Measurements from ENCODE around the gene CERKL. TPM values are rescaled to one million over a fixed set of nuclear protein-coding genes. Genes with fewer than 3 reads are reported as not detected.

Gene CERKL
- total RNA-seq, 1 donor: under 0.01 TPM

DNA sequence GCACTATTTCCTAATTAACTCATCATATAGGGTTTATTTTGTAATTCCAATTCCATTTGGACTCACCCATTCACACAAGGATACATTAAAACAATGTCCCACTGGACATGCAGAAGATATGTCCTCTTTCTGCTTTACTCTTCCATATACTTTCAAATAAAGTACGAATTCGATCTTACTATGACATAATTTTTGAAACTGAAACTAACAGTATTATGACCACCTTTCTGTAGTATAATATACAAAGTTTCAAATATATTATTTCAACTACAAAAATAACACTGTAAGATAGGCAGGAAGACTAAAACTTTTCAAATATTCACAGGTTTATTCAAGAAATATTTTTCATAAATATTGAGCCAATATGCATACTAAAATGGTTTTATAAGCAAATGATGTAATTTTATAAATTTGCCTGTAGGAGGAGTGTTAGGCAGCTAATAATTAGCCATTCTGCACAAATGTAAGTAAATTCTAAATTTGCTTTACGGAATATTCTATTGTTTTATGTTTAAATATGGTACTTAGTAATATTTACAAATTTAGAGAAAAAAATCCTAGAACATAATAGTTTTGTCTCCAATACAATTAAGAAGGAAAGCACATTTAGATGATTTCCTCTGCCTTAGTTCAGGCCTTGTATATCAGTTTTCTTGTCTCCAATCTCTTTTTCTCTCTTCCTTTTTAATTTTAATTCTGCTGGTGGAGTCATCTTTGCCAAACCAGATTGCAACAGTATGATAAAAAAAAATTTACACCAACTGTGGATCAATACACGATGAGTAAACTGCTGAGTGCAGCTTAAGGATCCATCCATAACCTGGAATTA, 85.9 kb downstream of the CERKL start:
- peak; percentile 7 for DNase-seq (ENCODE audit: low read depth)
- TF ChIP-seq, protein P1, sequence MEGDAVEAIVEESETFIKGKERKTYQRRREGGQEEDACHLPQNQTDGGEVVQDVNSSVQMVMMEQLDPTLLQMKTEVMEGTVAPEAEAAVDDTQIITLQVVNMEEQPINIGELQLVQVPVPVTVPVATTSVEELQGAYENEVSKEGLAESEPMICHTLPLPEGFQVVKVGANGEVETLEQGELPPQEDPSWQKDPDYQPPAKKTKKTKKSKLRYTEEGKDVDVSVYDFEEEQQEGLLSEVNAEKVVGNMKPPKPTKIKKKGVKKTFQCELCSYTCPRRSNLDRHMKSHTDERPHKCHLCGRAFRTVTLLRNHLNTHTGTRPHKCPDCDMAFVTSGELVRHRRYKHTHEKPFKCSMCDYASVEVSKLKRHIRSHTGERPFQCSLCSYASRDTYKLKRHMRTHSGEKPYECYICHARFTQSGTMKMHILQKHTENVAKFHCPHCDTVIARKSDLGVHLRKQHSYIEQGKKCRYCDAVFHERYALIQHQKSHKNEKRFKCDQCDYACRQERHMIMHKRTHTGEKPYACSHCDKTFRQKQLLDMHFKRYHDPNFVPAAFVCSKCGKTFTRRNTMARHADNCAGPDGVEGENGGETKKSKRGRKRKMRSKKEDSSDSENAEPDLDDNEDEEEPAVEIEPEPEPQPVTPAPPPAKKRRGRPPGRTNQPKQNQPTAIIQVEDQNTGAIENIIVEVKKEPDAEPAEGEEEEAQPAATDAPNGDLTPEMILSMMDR (IDR thresholded peaks at IDR 0.05; ENCODE audit: insufficient read depth, low read depth, low read length): peak; percentile 24
- no peak overlapping the region for H3K4me3 ChIP-seq (ENCODE audit: low read depth, low read length)

DNA sequence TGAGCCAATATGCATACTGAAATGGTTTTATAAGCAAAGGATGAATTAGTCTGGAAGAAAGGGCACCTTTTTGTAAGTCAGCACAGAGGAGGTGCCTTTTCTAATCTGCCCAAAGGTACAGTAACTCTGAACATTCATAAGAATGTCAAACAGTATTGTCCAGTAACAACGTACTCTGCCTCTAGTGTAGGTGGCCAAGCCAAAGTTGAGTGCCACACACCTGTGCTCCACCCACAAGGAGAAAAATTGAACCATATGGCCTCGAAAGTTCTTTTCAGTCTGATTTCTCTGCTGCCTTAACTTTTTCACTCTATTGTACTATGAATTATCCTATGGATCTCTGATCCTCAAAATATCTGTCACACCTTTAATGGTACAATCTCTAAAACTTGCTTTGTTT, 86.8 kb downstream of the CERKL start:
- TF ChIP-seq, protein P1 (IDR thresholded peaks at IDR 0.05; ENCODE audit: insufficient read depth, low read depth, low read length): no peak
- no peak overlapping the region for H3K4me3 ChIP-seq (ENCODE audit: low read depth, low read length)
- DNase-seq (ENCODE audit: low read depth): no peak

DNA sequence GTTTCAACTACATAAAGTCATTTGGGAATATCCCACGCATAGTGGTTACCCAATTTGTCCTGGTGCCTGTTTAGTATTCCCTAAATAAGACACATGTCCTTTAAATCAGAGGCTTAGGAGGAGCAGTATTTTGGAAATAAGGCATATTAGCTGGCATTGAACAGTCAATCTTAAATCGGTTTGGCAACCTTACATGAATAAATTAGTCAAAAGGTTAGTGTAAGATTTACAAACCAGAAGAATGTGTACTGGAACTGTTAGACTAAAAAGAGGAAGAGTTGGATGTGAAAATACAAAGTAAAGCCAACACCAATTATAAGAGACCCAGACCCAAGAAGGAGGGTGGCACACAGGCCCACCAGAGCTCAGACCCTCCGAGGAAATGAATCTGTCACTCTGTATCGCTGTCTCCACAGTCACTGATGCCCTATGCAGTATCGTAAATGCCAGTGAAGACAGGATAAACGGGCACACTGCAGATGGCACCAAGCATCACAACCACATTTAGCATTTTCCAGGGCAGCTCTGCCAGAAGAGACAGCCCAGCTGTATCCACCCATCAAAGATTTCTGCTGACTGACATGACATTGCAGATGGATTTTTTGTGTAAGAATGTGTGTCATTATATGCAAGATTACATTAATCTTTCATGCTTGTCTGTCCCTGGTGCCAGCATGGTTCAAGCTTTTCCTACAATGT, 90.4 kb downstream of the CERKL start:
- H3K4me3 ChIP-seq (ENCODE audit: low read depth, low read length): no peak overlapping the region
- DNase-seq (ENCODE audit: low read depth): no peak
- TF ChIP-seq, protein P1 (IDR thresholded peaks at IDR 0.05; ENCODE audit: insufficient read depth, low read depth, low read length): no peak

DNA sequence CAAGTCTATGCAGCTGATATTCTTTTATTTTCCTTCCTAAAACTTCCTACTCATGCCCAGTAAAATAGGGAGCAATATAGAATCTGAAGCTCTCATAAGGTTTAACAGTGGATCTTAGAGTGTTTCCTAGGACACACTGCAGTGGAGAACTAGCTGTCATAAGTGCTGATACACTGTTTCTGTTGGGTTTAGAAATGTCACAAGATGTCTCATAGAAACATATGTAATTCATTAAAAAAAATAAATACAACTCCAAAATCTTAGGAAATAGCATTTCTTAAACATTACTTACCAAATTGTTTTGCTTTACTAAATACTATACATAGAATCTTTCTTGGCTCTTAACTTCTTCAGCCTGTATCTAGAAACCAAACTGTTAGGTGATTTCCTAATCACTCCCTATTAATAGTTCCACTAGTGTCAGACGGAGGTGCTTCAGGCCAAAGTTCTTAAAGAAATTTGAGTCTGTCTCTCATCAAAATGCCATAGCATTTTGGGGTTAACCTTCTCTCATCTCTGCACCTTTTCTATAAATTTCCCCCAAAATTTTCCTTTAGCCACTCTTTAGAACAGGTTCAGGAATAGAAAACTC, 93.7 kb downstream of the CERKL start:
- no peak overlapping the region for H3K4me3 ChIP-seq (ENCODE audit: low read depth, low read length)
- TF ChIP-seq, protein P1 (IDR thresholded peaks at IDR 0.05; ENCODE audit: insufficient read depth, low read depth, low read length): no peak
- DNase-seq (ENCODE audit: low read depth): peak; percentile 25

DNA sequence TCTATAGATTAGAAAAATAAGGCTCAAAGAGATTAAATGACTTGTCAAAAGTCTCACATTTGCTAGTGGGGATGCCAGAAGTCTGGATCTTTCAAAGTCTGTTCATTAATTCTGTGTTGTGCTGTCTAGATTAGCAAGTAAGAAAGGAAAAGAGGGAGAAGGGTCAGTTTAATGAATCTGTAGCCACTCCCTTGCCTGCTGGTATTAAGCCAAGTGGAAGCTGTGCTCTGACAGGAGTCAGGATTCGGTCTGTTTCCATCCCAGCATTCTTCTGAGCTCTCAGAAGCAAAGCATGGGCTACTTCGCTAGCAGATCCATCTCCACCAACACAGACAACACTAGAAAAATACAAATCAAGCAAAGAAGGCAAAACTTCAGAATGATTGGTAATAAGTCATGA, 98.5 kb downstream of the CERKL start:
- H3K4me3 ChIP-seq (ENCODE audit: low read depth, low read length): no peak overlapping the region
- TF ChIP-seq, protein P1 (IDR thresholded peaks at IDR 0.05; ENCODE audit: insufficient read depth, low read depth, low read length): no peak
- no peak for DNase-seq (ENCODE audit: low read depth)

DNA sequence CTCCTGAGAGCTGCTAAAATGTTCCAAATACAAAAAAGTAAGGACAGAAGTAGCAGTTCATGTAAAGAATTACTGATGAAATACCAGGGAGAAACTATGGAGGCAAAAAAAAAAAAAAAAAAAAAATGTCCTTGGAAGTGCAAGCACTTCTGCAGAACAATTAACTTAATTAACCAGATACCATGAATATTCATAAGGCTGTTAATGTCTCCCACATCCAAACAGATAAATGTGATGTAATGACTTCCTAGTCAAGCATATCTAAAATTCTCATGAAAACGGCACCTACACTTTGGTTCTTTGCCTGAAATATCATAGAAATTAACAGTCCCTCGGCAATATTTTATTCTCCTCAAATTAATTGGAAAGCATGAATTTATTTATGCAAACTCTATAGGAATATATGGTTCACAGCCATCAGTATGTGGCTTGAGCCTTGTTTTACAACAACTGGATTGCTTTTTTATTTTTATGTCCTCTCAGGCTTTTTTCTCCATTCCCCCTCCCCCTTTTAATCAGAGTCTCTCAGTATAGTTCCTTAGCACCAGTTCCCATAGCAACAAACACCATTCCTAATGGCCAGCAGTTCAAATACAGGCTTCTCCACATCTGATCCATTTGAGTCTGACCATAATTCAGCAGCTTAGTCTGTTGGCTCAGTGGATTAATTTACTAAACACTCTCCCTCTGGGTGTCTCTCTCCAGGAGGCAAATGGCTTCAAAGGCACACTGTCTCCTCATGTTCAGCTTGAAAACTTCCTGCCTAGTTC, 102.7 kb downstream of the CERKL start:
- TF ChIP-seq, protein P1 (IDR thresholded peaks at IDR 0.05; ENCODE audit: insufficient read depth, low read depth, low read length): no peak
- H3K4me3 ChIP-seq (ENCODE audit: low read depth, low read length): no peak overlapping the region
- no peak for DNase-seq (ENCODE audit: low read depth)
